Stimulated activated CD4-positive, alpha-beta T cell treated with anti-CD3 and anti-CD28 coated beads, Interleukin-2, amount 100 ng/mL, for 4 hours (primary cell): ENCODE data around the gene TMEM255B.

ENCODE experiments used
- DNase-seq: peaks from one replicate; pipeline ENCODE4 v3.0.0-alpha.2; 2020; ENCODE audit warnings: low read depth

TMEM255B gene

DNA sequence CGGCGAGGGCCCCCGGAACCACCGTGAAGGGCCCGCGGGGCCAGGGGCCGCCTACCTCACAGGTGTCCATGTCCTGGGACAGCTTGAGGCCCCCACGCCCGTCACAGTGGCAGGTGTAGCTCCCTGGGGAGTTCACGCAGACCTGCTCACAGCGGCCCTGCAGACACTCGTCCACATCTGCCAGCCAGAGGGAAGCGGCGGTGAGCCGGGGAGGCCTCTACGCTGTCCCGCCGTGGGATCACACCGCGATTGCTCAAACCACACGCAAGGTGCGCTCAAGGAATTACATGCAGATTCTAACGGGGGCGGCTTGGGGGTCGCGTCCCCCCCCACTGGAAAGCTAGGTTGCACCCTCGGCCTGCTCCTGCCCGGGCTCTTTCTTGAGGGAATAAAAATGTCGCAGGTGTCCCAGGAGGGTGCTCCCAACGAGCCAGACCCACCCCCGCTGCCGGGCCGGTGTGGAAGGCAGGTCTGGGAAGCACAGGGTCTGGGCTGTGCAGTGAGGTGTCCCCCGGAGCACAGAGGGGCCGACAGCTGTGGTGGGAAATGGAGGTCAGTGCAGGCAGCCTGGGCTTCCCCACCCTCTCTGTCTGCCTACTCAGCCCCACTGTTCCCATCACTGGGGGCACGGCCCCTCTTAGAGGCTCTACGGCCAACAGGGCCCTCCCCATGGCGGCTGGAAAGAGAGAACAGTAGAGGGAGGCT is 75.6 kb downstream of the TMEM255B start:
- DNase-seq: no peak

DNA sequence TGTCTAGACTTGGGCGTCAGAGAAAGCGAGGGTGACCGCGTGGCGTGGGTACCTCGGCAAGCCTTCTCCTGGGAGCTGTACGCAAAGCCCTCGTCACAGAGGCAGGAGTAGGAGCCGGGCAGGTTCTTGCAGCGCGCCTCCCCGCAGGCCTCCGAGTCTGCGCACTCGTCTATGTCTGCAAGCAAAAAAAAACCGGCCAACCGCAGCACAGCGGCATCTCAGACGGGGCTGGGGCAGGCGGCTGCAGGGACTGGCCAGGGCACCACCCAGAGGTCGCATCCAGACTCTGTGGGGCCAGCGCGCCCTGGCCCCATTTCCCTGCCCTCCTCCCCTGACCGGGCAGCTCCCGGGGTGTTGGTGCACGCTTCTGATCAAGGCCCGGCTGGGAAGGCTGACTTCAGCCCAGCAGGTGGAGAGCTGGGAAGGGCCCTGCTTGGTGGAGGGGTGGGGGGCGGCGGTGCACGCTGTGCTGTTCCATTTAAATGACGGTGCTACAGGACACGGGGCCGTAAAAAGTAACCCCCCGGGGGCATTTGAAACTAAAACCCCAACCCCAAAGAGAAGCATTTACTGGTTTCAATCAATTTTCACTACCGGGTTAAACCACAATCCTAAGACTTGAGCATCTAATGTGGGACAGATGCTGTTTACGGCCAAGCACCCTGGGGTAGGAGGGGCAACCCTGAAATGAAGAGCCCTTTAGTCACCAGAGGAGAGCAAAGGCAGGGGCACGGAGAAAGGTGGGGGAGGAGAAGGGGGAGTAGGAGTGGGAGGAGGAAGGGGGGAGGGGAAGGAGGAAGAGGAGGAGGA is 76.6 kb downstream of the TMEM255B start:
- DNase-seq: no peak

DNA sequence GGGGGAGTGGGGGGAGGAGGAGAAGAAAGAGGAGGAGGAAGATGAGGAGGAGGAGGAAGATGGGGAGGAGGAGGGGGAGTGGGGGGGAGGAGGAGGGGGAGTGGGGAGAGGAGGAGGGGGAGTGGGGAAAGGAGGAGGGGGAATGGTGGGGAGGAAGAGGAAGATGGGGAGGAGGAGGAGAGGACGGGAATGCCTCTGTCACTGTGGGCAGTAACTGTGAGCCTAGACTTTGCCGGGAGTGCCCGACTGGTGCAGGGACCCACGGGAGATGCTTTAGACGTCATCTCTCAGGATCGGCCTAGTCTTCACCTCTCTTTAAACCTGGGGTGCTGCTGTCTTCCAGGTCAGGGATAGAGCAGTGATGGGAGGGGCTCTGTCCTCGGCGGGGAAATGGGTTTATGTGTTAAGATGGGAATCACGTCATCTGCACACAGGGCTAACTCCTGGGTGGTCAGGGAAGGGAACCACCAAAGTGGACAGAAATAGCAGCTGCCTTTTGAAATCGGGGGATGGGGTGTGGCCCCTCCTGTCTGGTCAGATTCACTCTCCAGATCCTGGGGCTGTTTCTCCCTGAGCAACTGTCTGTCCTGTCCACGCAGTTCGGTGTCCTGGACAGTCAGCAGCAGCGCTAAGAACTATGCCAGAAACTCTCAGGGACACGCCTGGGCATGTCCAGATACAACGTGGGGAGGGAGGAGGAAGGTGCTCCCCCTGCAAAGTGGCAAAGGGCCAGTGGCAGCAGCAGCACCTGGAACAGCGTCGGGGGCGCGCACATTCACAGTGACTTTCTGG is 77.9 kb downstream of the TMEM255B start:
- DNase-seq: no peak

DNA sequence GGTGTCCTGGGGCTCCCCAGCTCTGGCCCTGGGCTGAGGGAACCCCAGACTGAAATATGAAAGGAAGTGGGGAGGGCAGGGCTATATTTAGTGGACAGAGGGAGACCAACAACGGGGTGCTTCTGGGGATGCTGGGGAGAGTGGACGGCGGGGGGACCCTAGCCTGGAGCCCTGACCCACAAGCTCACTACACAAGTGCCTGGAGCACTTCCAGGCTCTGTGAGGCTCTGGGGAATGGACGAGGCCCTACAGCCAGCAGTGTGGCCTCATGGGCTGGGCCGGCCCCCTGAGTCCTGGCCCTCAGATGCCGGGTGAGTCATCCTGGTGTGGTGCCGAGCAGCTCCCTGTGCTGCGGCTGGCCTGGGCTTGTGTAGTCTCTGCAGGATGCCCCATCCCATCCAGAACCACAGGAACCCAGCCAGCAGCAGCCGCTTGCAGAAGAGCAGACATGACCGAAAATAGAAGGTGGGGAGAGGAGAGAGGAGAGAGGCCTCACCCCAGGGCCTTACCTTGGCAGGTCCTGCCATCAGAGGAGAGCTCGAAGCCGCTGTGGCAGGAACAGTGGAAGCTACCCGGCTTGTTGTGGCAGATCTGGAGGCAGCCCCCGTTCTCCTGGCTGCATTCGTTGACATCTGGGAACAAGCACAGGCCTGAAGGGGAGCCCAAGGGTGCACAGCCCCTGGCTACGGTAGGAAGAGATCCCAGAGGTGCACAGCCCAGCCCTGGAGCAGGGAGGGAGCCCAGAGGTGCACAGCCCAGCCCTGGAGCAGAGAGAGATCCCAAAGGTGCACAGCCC is 78.7 kb downstream of the TMEM255B start:
- DNase-seq: no peak

DNA sequence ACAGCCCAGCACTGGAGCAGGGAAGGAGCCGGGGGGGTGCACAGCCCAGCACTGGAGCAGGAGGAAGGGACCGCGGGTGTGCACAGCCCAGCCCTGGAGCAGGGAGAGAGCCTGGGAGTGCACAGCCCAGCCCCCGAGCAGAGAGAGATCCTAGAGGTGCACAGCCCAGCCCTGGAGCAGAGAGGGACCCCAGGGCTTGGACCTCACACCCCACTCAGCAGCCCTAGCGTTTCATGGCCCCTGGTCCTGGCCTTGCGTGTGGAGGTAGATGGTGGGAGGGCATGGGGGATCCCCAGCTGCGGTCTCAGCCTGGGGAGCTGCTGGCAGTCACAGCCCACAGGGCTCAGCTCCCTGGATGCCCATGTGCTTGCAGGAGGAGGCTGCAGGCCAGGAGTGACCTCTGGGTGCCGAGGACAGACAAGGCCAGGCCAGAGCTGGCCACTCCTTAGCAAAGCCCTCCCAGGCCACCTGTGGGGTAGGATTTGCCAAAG is 79.7 kb downstream of the TMEM255B start:
- no peak for DNase-seq

DNA sequence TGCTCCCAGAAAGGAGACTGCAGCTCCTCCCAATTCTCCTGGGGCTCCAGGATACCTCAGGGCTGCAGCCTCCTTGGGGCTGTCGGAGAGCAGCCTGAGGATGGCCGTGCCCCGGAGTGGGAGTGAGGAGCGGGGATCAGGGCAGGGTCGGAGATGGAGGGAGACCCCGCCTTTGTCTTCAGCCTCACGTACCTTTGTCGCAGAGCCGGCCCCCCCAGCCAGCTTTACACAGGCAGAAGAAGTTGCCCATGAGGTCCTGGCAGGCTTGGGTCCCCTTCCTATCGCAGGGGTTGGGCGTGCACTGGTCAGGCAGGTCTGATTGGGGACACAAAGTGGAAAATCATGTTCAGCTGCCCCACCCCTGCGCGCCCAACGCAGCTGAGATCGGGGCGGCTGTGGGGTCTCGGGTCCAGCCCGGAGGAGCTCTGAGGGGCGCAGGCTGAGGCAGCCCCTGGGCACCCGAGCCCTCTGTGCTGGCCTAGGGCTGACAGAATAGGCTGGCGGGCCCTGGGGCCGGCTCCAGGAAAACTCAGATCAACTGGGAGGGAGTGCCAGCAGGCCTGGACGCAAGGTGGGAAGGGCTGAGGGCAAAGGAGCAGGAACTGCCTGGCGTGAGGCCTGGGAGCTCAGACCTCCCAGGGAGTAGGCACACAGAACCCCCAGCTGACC is 80.6 kb downstream of the TMEM255B start:
- no peak for DNase-seq

DNA sequence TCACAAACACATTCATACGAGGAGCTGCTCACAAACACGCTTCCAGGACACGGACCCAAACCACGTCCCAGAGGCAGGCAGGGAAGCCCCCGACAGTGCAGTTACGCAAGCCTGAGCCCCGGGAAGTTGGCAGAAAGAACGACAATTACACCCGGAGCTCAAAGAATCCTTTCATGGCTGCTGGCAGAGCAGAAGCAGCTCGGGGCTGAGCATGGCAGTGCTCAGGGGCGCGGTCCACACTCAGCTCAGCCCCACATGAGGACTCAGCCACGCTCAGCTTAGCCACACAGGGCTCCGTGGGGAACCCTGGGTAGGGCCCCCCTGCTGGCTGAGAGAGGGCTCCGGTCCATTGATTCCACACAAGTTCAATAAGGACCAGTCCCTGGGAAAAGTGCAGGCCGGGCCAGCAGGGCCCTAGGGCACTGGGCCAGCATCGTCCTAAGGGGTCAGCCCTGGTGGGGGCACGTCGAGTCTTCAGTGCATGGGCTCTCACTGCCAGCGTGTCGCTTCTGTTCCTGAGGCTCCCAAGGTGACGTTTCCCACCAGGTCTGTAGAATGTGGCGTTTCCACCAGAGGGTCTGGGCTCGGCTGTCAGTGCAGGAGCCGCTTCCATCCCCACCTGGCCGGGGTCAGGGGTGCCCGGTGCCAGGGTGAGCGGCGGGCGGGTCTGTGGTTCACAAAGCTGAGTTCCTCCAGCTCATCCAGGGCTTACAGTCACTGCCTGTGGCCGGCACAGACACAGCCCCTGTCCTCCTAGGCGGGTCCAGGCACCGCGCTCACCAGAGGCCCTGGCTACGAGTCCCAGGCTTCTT is 81.7 kb downstream of the TMEM255B start:
- DNase-seq: no peak

DNA sequence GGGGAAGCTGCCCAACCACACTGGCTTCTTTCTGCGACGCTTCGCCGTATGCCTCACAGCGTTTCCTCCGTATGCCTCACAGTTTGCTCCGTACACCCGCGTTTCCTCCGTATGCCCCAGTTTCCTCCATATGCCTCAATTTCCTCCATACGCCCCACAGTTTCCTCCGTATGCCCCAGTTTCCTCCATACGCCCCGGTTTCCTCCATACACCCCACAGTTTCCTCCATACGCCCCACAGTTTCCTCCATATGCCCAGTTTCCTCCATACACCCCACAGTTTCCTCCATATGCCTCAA is 82.3 kb downstream of the TMEM255B start:
- DNase-seq: no peak

DNA sequence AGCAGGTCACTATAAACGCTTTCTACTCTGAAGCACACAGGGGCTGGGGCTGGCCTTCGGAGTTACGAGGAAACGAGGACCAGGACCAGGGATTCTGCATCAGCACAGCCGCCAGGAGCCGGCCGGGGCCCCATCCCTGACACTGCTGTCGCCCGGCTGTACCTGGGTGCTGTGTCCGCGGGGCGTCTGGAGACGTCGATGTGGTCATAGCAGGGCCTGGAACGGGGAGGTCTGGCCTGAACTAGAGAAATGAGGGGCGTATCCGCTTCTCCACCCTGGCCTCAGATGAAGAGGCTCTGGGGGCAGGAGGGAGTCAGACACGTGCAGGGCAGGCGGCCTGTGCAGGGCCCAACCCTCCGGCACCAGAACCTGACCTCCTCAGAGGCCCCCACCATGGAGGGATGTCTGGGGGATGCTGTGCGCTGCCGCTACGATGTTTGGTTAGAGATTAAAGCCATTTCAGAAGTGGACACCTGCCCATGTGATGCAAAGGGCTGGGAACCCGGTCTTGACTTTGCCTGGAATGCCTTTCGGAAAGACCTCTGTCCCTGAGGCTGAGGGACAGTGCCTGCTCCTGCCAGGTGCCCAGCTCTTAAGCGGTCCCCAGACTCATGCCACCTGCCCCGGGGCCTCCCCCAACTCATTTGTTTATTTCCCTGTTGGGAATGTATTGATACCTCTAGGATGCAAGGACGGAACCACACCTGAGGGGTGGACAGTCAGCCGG is 83.5 kb downstream of the TMEM255B start:
- DNase-seq: no peak

DNA sequence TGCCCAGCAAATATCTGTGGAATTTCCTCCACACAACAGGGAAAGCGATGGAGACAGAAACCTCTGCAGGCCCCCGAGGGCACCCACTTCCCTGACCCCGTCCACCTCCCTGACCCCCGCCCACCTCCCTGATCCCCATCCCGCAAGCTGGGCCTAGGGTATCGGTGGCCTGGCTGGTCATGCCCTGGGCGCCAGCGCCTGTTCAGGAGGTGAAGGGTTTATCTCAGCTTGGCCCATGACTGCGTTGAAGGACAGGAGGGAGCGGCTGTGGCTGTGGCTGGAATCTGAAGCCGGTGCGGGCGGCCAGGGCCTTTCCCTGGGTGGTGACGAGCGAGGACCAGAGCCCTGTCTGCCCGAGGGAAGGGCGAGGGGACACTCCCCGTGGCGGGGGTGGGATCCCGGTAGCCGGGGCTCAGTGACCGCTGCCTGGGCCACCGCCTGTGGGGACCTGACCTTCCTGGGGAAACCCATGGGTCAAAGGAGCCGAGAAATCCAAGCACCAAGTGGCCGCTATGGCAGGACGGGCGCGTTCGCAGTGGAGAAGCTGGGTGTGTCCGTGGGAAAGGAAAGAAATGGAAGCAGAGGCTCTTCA is 84.1 kb downstream of the TMEM255B start:
- no peak for DNase-seq

DNA sequence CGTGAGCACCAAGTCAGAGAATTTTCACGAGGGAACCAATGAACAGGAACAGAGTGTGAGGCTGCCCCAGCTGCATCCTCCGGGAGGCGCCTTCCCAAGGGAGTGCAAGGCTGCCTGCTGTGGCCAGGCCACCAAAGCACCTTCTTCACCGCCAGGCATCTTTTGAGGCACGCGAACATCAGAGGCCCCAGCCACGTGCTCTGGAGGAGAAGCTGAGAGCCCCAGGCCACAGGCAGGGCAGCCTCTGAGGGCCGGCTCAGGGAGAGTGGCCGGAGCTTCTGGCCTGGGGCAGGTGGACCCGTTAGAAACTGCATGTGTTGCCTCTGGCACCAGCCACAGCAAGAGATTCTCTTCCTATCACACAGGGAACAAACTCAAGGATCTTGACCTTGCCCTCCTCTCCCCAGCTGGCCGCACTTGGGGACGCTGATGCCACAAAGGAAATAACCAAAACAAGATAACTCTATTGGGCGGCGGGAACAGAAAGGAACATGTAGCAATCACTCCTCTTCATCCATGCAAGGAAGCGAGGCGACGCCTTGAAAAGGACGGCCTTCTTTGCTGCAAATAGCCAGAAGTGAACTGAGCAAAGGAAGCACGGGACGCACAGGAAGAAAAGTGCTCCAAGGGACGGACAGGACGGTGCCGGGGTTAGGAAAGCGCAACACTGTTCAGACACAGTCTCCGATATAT is 85.0 kb downstream of the TMEM255B start:
- no peak for DNase-seq

DNA sequence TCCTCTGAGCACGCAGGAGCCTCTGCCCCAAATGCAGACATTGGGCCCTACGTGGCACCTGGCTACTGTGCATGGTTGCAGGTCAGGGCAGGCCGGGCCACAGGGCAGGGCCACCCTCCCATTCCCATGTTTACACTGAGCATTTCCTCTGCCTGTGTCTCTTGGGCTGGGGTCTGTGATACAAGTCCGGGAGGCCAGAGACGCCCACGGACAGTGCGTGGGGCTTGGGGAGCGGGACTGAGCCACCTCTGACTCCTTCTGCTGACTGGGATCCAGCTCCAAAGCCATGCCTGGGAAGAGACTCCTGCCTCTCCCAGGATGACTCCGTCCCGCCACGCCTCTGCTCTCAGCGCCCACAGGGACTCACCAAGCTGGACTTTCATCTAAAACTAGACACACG is 86.0 kb downstream of the TMEM255B start:
- no peak for DNase-seq

DNA sequence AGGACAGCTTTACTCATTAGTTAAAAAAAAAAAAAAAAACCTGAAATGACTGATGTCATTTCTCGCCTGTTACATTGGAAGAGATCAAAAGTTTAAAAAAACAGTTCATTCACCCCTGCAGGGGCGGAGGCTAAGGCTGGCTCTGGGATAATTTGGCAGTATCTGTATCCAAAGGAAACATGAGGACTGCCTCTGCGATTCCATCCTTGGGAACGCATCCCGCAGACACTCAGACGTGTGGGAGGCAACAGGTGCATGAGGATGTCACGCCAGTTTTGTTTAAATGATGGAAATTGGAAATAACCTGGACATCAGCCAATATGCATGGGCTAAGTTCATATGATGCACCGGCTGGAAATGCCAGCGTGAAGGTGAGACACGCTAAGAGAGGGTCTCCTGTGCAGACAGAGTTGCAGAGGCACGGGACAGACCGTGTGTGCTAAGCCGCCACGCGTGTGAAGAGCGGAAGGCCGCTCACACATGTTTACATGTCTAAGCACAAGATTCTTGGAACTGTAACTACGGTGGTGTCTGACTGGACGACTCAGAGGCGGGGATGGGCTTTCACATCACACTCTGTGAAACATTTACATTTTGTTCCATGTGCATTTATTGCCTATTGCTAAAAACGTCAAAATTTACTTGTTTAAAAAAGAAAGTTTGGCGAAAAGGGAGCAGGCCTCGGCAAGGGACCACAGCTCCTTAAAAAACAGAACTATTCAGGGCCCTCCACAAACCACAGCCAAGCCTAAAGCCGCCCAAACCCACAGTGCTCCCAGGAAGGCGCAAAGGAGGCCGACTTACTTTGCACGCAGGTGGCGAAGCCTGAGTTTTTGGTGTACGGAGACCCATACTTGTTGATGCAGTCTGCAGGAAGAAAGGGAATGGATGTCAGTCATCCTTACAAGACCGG is 87.0 kb downstream of the TMEM255B start:
- DNase-seq: no peak

DNA sequence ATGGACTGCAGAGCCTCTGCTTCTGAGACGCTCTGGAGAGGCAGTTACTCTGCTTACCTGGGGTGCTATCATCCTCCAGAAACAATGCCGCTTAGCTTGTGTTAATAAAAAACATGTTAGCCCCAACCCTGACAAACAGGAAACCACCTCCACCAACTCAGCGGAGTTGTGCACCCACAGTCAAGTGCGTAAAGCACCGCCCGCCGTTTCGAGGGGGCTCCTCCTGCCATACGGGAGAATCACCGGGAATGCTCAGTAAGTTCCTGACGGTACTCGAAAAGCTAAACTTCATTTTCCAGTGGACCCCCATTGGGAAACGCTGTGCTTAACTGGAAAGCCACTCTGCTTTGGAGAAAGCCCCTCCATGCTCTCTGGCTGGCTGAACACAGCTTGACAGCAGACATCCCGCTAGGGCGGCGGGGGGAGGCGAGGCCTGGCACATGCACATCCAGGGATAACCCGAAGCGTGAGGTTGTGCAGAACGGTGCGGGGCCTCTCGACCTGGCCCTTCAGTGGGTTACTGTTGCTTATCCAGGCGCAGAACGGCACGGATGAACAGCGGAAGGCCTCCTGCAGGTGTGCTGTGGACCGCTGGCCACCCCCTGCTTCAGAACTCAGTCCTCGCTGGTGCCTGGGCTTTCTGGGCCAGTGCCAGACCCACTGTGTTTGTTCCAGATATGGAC is 87.8 kb downstream of the TMEM255B start:
- DNase-seq: no peak

DNA sequence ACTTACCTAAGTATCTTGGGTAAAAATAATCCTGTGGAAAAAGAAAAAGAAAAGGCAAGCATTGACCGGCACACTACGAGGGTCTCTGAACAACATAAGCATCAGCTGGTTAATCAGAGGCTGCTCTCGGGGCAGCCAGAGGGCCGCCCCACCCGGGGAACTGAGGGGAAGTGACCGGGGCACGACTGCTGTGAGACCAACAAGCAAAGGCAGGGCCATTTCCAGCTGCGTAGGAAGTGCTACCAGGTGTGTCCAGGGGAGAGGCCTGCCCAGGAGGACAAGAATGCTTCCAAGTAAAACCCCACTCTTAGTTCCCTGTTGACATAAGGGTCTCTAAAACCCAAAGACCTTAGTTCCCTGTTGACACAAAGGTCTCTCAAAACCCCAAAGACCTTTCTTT is 89.0 kb downstream of the TMEM255B start:
- no peak for DNase-seq

DNA sequence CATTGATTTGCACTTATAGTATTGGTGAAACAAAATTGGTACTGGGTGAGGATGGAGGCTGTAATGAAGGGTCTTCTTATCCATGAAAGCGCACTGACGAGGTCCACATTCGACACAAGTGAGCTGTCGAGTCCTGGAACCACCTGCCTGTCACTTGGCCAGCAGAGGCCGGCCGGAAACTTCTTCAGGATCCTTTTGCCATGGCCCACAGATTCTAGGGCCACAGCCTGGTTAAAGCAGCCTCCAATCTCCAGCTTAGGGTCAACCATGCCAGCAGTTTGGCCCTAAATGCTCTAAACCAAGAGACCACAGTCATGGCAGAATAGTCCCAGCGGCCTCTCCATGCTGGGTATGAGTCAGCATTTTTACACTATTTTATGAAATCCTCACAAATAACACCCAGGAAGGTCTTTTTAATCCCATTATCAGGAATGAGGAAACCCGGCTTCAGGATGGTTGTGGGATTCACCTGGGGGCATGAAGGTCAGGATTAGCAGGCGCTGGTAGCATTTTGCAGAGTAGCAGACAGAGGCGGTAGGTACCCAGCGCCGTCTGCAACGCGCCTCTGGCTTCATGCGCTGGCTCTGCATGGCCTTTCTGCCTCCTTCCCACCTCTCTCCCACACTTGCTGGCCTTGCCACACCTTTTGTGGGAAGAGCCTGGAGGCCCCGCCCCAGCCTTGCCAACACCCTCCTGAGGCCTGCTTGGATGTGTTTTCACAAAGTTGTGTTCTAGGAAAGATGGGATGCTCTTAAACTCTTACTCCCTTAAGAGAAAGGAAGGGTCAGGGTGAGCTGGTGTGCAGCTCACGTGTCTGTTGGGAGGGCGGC is 89.6 kb downstream of the TMEM255B start:
- DNase-seq: no peak
